Mucosa of descending colon (tissue), 3 donors: ENCODE measurements around the gene TRAF2. TPM values are rescaled to one million over a fixed set of nuclear protein-coding genes. Genes with fewer than 3 reads are reported as not detected.
"Not testable (repeated sequence)": the region's sequence is repeated elsewhere in the genome, so short reads cannot be mapped to it uniquely, and the experiment has no call there.

Experiments
- ATAC-seq: fragments of 200-7000 bp; cut with Tn5 transposase; one replicate; pipeline ENCODE4 v1.9.1; 2020; ENCODE audit warnings: mild to moderate bottlenecking, moderate library complexity
- DNase-seq, 3 donors: peaks; one replicate each; pipeline ENCODE4 v3.0.0-alpha.2; 2020
- H3K36me3 ChIP-seq: fragments of 200-600 bp; one replicate; pipeline ENCODE4 v1.8.0; 2021; ENCODE audit warnings: low read depth, mild to moderate bottlenecking
- H3K4me1 ChIP-seq: fragments of 200-600 bp; one replicate; pipeline ENCODE4 v1.8.0; 2021; ENCODE audit warnings: low read depth, mild to moderate bottlenecking
- H3K4me3 ChIP-seq: fragments of 200-600 bp; one replicate; pipeline ENCODE4 v1.8.0; 2021; ENCODE audit warnings: mild to moderate bottlenecking
- H3K9me3 ChIP-seq: fragments of 200-600 bp; one replicate; pipeline ENCODE4 v1.8.0; 2021; ENCODE audit warnings: mild to moderate bottlenecking
- CTCF ChIP-seq: fragments of 200-600 bp; IDR thresholded peaks from one replicate; pipeline ENCODE4 v1.8.0; 2022; ENCODE audit warnings: antibody characterized with exemption, mild to moderate bottlenecking
- intact Hi-C, 2 donors: fragments of 100-400 bp; cut with DNase I in 1 of 2; cut with micrococcal nuclease in 1 of 2; formaldehyde crosslinking; loops; one replicate each; pipeline versions ENCODE4 v1.11.0 to v1.11.1; 2022; cut with DNase I, micrococcal nuclease
- total RNA-seq, 3 donors: library from RNA; stranded (reverse); fragmentation: NEBNext Ultra II Directional in 2 of 3; extraction: Animal tissue kit (Norgen Biotek cat#: 25700) in 2 of 3; gene quantifications; one replicate each; pipeline versions ENCODE4 v1.2.1 to v1.2.4, GENCODE V29; 2021 to 2023
- donor health status: DM: no; HTN: no; CAD: no; lungs with moderate emphysema.
- donor health status: DM: no; HTN: no; CAD: no.
- donor health status: DM: no; HTN: yes; CAD: no.

TRAF2 gene
- total RNA-seq, 3 donors from 2014 or later, result 19.6 to 28.2 (median 21.1) TPM

- intact Hi-C loops, result no loop called here
- H3K36me3 ChIP-seq, result no peaks in the 10 kb centered on the region
These were observed 11.2 kb upstream of the TRAF2 start for GRCh38 chr9:136875155-136875554.

DNA sequence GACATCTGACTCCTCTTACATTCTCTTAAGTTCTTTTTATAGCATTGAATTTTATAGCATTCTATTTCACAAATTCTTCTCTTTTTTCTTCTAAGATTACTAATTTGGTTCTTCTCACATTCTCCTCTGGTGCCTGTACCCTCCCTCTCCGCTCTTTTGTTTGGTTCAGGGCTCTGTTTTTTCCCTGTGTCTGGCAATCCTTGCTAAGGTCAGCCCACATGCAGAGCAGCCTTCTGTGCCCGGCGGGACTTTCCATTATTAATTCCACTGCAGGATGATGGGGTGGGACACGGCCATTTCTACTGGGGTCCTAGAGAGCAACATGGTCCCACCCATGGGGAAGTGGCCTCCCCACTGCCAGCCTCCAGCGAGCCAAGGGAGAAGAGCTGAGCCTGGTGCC lies 9.8 kb upstream of the TRAF2 start:
- no peak for TF ChIP-seq CTCF
- no peak for ATAC-seq
- H3K36me3 ChIP-seq, result no peaks in the 10 kb centered on the region
- H3K4me1 ChIP-seq, result peaks cover 1% of the 10 kb centered on the region
- no peak overlapping the region for H3K4me3 ChIP-seq
- peaks cover 12% of the 10 kb centered on the region for H3K9me3 ChIP-seq
- no peak for DNase-seq
- intact Hi-C loops, result no loop called here

More at GRCh38 chr9:136875155-136875554, 11.2 kb upstream of the TRAF2 start:
- DNase-seq, result no peak
- TF ChIP-seq CTCF, result no peak
- H3K9me3 ChIP-seq, result peaks cover 12% of the 10 kb centered on the region
- no peak for ATAC-seq
- no peak overlapping the region for H3K4me3 ChIP-seq
- no peaks in the 10 kb centered on the region for H3K4me1 ChIP-seq

DNA sequence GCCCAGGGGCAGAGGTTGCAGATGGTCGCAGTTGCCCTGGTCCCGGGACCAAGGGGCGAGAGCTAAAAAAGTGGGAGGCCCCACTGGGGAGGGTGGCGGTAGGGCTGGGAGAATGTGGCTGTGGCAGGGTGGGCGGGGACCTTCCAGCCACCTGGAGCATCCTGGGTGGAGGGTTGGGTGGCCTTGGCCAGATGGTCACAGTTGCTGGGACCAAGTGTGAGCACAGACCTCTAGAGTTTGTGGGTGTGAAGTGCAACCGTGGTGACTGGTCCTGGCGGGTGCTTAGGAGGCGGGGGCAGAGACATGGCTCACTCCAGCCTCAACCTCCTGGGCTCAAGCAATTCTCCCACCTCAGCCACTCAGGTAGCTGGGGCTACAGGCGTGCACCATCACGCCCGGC lies 5.7 kb upstream of the TRAF2 start:
- no peak overlapping the region for H3K4me3 ChIP-seq
- DNase-seq, result no peak
- no peak for TF ChIP-seq CTCF
- no peak for ATAC-seq
- peaks cover 11% of the 10 kb centered on the region for H3K4me1 ChIP-seq
- intact Hi-C loops, result no loop called here
- H3K36me3 ChIP-seq, result no peaks in the 10 kb centered on the region
- H3K9me3 ChIP-seq, result no peaks in the 10 kb centered on the region

- no peaks in the 10 kb centered on the region for H3K36me3 ChIP-seq
- ATAC-seq (peak; percentile 58), DNase-seq (peak; percentile 58 to 79 (median 66))
- H3K9me3 ChIP-seq, result no peaks in the 10 kb centered on the region
- no peak for TF ChIP-seq CTCF
- intact Hi-C loops, result no loop called here
- H3K4me1 ChIP-seq, result peaks cover 11% of the 10 kb centered on the region
- no peak overlapping the region for H3K4me3 ChIP-seq
These were observed 4.6 kb upstream of the TRAF2 start for GRCh38 chr9:136881691-136882108.

- peak; percentile 62 to 88 (median 68) for DNase-seq
- intact Hi-C loops, result no loop called here
- H3K36me3 ChIP-seq, result no peaks in the 10 kb centered on the region
- H3K9me3 ChIP-seq, result no peaks in the 10 kb centered on the region
- no peak overlapping the region for H3K4me3 ChIP-seq
- TF ChIP-seq CTCF, result no peak
- ATAC-seq, result peak; percentile 56
- H3K4me1 ChIP-seq, result peaks cover 14% of the 10 kb centered on the region
These were observed 4.0 kb upstream of the TRAF2 start for GRCh38 chr9:136882109-136882946.

DNA sequence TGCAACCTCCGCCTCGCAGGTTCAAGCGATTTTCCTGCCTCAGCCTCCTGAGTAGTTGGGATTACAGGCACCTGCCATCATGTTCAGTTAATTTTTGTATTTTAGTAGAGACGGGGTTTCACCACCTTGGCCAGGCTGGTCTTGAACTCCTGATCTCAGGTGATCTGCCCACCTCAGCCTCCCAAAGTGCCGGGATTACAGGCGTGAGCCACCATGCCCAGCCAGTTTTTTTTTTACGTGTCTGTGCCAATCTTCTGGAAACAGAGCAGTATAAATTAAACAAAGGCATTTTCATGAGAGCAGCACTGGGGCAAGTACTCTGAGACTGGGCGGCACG lies 3.4 kb upstream of the TRAF2 start:
- DNase-seq, H3K9me3 ChIP-seq, intact Hi-C loops, ATAC-seq, H3K4me3 ChIP-seq, H3K36me3 ChIP-seq: not testable (repeated sequence)
- peaks cover 20% of the 10 kb centered on the region for H3K4me1 ChIP-seq

- H3K4me3 ChIP-seq, DNase-seq, H3K9me3 ChIP-seq, intact Hi-C loops, H3K36me3 ChIP-seq, ATAC-seq: not testable (repeated sequence)
- peaks cover 21% of the 10 kb centered on the region for H3K4me1 ChIP-seq
These were observed 2.6 kb upstream of the TRAF2 start for GRCh38 chr9:136883670-136884069.
